Tongue (tissue), 2 donors: ENCODE results near the gene C4orf50. TPM values are rescaled to one million over a fixed set of nuclear protein-coding genes. Genes with fewer than 3 reads are reported as not detected.

Source experiments
- DNase-seq: peaks from one replicate; pipeline ENCODE4 v3.0.0-alpha.2; 2015
- total RNA-seq: library from RNA; depleted of rRNA; stranded (reverse); fragments of >200 nt; gene quantifications from one replicate; pipeline ENCODE4 v1.2.3, GENCODE V29; 2014

The C4orf50 gene
- 0.10 TPM for total RNA-seq

DNA sequence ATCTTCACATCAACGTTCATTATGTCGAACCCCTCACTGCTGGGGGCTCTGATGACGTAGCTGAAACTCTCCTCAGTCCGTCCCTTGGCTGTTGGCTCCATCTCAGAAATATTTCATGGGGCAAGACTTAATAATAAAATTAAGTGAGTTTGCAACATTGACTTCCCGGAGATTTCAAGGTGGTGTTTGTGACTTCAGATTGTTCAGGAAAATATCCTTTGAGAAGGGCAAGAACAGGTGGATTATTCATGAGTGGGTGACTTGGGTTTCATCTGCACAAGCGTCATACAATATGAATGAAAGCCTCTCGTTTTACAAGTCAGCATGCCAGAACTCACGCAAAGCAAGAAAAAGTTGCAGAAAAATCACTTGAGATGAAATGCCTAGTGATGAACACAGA, at the start of gene C4orf50:
TSS of gene C4orf50 (minus strand) at position 101 of the 400 bp plus-strand sequence.
- DNase-seq, result no peak

DNA sequence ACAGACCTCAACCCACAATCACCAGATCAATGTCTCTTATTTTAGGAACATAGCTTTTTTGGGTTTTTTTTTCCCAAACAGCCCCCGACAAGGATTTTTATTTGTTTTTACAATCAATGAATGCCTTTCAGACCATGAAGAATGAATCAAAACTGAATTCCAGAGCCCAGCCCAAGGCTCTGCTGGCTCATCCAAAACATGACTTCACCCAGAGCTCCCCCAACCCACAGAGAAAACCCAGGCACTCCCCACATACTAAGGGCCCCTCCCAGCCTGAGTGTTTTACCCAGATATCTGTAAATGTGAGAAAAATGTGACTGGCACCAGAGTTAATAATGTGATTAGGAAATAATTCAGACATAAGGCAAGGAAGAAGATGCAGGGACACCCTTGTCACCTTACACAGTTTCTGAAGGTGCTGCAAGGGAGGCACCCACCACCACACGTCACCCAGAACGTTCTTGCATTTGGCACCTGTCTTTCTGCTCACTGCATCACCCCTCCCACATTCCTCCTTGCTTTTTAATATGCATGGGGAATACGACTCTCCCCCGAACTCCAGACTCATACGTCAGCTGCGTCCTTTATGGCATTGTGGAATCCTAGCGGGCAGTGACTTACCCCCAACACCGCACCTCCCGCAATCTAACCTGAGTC, 47.8 kb upstream of the C4orf50 start:
- no peak for DNase-seq

DNA sequence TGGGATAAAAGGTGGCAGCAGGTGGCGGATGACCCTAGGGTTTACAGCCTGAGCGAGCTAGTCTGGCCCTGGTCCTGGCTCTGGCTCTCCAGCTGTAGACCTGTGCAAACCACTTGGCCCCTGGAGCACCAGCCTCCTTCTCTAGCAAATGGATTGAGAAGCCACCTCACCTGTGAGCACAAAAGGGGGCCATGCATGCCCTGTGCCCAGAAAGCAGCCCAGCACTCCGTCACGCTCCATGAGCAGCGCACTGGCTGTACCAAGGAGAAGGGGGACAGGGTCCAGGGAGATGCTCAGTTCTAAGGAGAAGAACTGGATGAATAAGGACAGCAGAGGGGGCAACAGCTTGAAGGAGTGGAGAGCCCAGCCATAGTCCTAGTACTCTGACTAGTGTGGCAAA, 46.9 kb upstream of the C4orf50 start:
- no peak for DNase-seq

DNA sequence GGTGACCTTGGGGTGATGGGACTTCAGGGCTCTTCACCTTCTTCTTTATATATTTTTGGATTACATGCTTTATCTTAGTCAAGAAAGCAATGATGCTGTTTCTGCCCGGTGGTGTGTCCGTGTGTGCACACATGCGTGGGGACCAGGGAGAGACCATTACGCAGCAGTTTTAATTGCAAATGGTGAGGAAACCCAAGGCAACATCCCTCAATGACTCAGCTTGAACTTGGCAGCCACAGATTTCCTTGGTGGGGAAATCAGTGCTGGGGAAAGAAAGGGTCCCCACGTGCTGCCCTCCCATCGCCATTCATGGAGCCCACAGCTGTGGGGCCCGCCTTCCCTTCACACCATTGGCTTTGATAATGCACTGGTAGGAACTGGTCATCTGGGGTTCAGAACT, 46.2 kb upstream of the C4orf50 start:
- DNase-seq, result no peak

DNA sequence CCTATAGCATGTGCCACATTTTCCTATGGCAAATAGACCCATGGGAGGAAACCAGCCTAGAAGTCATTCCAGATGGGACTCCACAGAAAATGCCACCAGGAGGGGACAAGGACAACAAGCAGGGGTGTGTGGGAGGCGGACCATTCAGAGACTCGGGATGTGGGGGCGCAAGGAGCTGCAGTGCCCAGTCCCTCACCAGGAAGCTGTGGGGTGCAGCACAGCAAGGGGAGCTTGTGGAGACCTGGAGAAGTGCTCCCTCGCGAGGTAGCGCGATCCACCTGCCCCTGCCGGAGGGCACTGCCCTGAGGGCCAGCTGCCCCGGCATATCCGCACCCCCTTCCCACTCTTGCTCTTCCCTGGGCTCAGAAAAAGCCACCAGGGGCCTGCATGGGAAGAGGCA, 45.5 kb upstream of the C4orf50 start:
- no peak for DNase-seq

DNA sequence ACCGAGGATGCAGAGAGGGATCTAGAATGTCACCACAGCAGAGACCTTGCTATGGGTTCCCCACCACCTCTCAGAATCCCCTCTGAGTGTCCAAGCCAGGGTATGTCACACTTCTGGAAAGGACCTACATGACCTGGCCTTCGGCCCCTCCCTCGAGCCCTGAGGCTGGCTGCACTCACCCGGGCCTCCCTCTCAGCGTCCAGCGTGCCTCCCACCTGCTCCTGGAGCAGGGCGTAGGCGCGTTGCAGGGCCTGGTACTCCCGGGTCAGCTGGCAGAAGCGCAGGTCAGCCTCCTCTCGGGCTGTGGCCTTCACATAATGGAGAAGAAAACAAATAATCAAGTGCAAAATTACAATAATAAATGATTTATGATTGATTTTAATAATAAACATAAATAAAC, 43.9 kb upstream of the C4orf50 start:
- DNase-seq, result no peak

DNA sequence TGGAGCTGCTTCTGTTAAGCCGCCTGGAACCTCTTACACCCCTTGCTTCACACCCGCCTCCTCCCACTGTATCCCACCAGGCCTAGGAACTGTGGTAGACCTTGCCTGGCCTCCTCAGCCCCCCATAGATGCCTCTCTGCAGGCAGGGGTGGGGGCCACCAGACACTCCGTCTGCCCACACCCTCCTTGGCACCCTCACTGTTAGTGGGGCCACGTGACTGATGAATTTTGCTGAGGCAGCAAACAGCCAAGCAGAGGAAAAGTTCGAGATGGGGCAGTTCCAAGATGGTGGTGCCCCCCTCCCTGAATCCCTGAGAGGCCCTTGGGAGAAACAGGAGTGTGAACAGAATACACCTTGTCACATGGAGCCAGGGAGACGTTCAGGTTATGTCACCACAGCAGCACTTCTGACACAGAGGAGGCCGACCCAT, 41.2 kb upstream of the C4orf50 start:
- DNase-seq, result no peak

DNA sequence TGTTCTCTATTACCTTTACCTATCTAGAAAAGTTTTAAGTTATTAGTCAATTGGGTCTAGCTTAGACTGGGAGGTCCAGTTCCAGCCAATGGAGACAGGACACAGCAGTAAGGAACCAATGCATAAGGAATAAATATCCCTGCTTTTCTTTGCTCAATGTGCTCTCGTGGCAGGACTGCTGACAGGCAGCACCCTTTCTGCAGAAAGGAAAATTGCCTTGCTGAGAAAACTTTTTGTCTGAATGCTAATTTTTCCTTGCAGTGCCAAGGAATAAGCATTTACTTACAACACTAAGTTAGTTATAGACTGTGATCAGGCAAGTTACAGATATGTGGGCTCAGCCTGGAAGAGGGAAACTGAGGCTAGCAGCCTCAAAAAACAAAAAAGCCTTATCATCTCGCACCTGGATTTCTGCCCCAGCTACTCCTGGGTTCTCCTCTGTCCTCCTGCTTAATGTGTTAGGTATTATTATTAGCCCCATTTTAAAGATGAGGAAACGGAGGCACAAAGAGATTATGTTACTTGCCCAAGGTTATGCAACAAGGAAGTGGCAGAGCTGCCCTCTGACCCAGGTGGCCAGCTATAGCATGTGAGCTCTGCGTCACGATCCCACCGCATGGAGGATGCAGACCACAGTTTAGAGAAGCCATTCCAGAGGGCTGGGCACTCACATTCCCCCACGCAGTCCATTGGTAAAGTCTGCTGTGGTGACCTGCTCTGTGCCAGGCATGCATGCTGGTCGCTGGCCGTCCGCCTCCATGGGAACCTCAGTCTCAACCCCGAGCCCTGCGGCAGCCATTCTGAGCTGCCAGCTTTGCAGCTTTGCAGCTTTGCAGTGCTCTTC, 40.5 kb upstream of the C4orf50 start:
- no peak for DNase-seq

DNA sequence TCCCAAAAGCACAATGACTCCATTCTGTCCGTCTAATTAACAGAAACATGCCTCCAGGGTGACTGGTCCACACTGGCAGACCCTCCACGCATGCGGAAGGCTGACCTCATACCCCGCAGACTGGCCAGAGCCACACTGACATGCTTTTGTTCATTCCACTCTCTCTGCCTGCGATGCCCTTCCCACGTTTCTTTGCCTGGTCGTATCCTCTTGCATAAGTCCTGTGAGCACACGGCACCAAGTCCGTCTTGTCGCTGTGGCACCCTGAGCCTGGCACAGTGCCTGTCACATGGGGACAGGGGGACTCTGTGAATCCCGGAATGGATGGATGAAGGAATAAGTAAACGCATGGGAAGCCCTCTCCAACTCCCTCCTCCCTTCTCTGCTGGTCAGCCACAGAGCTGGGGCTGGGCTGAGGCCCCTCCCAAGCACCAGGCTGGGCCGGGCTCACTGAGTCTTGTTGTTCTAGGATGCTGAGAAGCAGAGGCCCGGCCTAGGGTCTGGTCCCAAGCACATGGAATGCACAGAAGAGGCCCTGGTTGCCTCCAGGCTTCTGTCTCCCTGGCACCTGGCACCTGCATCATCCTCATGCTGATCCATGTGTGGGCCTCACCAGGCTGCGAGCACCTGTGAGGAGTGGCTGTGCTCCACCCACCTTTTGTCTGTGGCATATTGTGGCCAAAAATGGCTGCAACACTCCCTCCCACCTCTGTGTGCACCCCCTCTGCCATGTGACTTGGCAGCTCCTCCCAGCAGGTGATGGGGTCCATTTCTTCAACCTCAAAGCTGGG, 38.9 kb upstream of the C4orf50 start:
- DNase-seq, result no peak

DNA sequence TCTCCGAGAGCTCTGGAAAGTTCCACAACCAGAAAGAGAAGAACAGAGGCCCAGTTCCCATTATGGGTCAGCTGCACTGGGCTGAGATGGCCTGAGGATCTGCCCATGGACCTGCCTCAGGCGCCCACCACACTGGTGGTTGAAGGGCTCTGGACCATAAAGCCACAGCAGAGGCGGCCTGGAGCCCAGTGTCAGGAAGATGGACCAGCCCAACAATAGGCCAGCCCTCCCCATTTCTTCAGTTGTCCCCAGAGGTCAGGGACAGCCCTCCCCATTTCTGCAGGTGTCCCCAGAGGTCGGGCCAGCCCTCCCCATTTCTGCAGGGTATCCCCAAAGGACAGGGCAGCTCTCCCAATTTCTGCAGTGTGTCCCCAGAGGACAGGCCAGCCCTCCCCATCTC, 37.2 kb upstream of the C4orf50 start:
- DNase-seq, result no peak

DNA sequence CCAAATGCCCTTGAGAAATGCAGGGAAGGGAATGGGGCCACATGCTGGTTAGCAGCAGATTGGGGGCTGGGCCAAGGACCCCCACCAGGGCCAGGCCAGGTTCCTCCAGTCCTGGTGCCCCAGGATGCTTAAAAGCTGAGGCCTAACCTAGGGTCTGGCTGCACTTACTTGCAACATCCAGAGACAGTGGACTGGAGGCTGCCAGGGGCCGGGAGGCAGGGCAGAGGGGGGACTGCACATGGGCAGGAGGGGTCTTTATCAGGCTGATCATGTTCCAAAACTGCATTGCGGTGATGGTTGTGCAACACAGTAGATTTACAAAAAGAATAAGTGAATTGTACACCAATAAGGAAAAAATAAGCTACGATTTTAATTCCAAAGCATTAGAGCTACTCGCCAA, 36.8 kb upstream of the C4orf50 start:
- DNase-seq, result no peak

DNA sequence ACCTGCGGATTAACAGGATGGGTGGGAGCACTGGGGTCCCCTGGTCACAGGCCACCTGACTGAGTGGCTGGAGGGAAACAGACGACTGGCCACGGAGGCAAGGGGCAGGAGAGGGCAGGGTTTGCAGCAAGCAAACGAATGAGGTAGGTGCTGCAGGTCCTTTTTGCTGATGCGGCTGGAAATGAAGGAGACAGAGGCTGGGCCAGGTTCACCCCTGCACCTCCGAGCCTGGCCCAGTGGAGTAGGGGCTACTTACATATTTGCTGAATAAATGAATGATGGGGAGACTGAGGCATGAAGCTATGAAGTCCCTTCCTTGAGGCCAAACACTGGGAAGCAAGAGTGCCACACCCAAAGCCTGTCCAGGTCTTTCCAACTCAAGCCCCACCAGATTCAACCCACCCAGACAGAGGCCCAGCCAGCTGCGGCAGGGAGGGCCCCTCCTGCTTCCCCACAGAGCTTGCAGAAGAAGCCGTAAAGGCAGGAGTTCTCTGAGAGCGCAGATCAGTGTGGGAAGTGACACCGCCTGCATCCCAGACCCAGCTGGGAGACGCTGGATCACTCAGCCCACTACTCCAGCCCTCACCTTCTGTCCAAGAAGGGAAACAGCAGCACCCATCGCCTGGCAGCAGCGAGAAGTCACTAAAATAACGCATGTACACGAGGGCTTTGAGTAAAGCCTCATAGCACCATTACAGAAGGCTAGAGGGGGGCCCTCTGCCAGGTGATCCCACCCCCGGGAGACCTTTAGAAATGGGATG, 36.1 kb upstream of the C4orf50 start:
- no peak for DNase-seq

DNA sequence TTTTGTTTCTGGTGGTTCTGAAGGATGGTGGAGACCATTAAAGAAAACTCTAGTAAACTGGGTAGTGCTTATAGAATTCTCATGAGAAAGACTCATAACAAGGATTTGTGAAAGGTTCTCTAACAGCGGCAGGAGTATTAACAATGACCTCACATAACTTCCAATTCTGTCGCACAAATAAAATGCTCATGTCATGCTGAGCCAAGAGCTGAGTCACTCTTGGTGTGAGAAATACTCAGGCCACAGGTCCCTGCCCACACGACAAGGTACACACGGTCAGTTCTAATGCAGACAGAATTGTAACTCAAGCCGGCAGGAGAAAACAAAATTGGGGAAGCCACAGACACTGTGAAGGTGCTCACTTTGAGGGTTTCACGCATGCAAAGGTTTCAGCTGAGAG, 34.4 kb upstream of the C4orf50 start:
- DNase-seq, result no peak

DNA sequence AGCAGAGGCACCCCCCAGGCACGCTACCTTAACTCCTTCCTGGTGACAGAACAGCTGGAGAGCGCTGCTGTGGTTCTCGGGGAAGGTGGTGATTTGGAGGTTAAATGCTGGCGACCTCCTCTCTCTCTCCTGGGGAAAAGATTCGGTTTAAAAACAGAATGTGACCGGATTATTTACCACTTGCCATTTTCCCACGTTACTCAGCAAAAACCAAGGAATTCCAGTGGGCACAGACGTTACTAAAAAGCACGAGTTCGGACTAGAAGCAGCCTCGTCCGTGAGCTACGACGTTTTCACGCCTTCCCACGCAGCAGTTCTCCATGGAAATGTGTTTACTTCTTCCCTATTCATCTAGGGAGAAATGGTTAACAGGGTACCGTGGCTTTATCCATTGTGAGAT, 32.3 kb upstream of the C4orf50 start:
- peak; percentile 55 for DNase-seq

DNA sequence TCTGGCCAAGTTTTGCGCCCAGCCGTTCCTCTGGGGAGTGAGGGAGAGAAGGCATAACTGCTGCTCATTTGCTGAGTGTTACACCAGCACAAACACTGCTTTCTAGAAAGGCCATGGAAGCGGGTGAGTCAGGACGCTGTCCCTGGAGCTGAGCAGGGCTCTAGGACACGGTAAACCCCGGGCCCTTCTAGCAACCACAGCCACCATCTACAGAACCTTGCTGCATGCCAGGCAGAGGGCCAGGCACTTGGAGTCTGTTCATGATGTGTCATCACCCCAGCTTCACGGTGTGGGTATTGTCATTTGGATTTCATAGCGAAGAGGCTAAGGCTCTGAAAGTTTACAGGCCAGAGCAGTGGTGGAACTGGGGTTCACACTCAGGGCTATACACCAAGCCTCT, 31.8 kb upstream of the C4orf50 start:
- DNase-seq, result peak; percentile 60

DNA sequence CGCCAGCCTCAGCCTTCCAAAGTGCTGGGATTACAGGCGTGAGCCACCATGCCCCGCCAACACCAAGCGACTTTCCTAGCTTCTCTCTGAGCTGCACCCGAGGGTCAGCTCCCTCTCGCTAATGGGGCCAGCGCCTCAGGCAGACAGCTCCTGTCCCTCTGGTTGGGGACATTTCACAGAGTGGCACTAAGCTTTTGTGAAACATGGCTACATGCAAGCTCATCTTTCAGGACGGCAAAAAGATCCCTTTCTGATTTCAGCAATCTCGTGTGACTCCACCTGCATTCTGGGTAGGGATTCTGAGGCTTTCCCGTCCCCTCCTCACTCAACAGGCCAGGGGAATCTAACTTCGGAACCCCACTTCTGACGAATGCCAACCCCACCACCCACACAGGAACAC, 31.0 kb upstream of the C4orf50 start:
- DNase-seq, result no peak

DNA sequence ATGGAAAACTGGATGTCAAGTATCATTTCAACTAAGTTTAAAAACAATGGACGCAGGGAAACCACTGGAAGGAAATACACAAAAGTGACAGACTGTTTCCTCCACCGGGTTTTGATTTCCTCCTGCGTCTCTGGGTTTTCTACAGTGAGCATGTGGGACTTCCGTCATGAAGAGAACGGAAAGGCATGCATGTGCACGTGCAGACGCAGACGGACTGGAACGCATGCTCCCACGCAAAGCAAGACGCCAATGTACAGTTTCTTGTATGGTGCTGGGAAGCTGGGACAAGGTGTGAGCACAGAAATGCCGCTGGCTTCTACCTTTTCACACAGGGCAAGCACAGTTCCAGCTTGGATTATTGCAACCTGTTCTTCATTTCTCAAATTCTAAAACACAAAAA, 30.3 kb upstream of the C4orf50 start:
- DNase-seq, result no peak

DNA sequence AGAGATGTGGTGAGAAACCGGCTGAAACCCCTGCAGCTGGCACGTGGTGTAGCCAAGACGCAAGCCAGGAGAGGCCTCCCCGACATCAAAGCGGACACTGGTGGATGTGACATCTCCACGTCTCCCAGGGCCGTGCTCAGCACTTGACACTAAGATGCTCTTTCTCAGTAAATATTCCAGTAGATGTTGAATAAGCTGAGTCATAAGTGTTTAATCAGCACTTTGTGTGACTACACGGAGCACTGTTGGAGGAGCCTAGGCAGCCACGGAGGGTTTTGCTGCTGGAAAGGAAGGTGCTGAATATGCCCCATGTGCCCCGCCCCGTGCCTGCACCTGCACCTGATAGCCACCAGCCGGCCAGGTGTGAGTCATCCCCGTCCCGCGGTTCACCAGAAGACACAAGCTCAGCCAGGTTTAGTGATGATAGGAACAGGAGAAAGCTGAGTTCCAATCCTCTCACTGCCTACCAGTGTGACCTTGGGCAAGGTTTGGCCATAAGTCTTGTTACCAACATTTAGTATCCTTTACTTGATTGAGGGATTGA, 29.0 kb upstream of the C4orf50 start:
- no peak for DNase-seq

DNA sequence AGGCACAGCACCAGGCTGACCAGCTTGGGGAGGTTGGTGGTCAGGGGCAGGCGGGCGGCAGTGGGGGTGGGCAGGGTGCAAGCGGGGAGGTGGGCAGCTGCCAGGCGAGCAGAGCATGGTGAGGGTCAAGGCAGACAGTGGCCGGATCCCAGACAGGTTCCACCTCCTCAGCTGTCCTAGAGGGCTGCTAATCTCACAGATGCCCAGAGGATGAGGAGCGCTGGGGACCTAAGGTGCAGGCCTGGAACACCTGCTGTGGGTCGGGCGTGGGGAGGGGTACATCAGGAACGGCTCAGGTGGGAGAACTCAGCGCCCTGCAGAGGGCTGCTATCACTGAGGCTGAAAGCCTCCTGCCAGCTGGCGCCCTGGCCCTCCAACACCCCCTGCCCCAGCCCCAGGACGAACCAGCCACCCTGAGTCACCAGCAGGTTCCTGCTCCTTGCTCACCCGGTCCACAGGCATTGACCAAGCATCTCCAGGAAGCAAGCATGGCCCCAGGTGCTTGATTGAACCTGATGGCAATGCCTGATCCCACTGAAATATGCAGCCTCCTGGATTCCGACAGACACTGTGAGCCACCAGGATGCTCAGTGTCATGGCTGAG, 28.4 kb upstream of the C4orf50 start:
- no peak for DNase-seq

DNA sequence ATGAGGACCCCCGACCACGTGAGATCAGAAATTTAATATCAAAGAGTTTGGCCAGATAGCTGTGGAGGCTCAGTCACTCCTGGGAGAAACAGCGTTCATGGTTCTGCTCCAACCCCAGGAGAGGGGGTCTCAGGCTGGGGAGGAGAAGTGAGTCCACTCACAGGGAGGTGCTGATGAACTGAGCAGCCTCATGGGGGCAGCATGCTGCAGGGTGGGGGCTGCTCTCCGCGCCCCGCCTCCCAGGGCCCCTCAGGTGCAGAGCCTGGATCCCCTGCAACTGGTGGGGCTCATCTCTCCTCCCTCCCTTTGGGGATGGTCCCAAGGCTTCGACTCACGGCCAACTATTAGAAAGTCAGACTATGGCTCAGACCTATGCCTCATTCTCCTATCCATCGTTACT, 26.6 kb upstream of the C4orf50 start:
- no peak for DNase-seq

DNA sequence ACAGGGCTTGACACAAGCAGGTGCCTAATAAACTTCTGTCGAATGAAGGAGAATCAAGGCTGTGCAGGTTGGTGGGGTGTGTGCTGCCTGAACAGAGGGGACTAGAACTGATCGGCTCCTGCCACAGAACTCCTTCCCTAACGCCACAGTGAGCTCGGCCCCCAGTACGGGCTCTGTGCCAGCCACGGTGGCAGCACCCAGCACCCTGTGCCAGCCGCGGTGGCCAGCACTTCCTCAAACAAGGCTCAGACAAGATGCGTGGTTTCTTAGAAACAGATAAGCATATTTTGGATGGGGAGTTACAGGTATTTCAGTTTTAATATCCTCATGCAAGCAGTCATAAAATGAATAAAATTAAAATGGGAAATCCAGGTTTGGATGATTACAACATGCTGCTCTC, 26.0 kb upstream of the C4orf50 start:
- DNase-seq, result no peak

DNA sequence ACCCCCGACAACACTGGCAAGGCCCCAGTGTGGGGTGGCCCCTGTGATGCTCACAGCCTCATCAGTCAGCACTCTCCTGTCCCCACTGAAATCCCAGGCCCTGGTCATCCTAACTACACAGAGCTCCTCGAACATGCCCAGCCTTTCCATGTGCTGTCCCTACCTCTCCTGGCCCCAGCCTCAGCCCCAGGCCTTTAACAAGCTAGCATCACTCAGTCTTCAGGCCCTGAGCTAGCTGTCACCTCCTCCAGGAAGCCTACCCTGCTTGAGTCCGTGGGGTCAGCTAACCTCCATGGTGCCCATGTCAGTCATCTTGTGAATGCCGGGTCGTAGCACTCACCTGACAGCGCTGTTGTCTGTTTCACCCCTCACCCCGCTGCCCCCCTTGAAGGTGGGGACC, 25.6 kb upstream of the C4orf50 start:
- no peak for DNase-seq
